Nephron (organoid): ENCODE measurements around the gene SNRNP200.

Experiments used
- H3K27ac Mint-ChIP-seq, 3 experiments: 2 replicates each; pipeline ENCODE4 v1.8.0; 2020; ENCODE audit warnings: mixed read lengths in 3 of 3, mild to moderate bottlenecking in 2 of 3, moderate library complexity in 1 of 3
- H3K27me3 Mint-ChIP-seq: 2 replicates; pipeline ENCODE4 v1.8.0; 2021; ENCODE audit warnings: low read depth, mild to moderate bottlenecking, moderate library complexity, mixed read lengths
- H3K36me3 Mint-ChIP-seq: 2 replicates; pipeline ENCODE4 v1.8.0; 2020; ENCODE audit warnings: low read depth, mixed read lengths
- H3K4me1 Mint-ChIP-seq: 2 replicates; pipeline ENCODE4 v1.8.0; 2020; ENCODE audit warnings: mixed read lengths
- H3K4me3 Mint-ChIP-seq, 3 experiments: 2 replicates each; pipeline ENCODE4 v1.8.0; 2020; ENCODE audit warnings: mild to moderate bottlenecking in 3 of 3, mixed read lengths in 3 of 3, moderate library complexity in 2 of 3
- H3K9me3 Mint-ChIP-seq: 2 replicates; pipeline ENCODE4 v1.8.0; 2020; ENCODE audit warnings: mixed read lengths
- CTCF ChIP-seq, 3 experiments: fragments of 200-600 bp; sonication (generic); IDR thresholded peaks; one replicate each; pipeline ENCODE4 v1.5.0; 2021; ENCODE audit warnings: antibody characterized with exemption in 3 of 3; ENCODE audit not compliant: unreplicated experiment in 3 of 3

The SNRNP200 gene

GRCh38 chr2:96245609-96246390 is 59.5 kb downstream of the SNRNP200 start:
- H3K27me3 Mint-ChIP-seq, result no peaks in the 10 kb centered on the region
- H3K36me3 Mint-ChIP-seq, result peaks cover 11% of the 10 kb centered on the region
- peaks cover 25% of the 10 kb centered on the region for H3K4me1 Mint-ChIP-seq
- TF ChIP-seq CTCF (IDR thresholded peaks at IDR 0.05; ENCODE audit: unreplicated experiment in 3 of 3), result no peak
- no peak overlapping the region for H3K4me3 Mint-ChIP-seq
- H3K27ac Mint-ChIP-seq, result no peak overlapping the region
- no peaks in the 10 kb centered on the region for H3K9me3 Mint-ChIP-seq

GRCh38 chr2:96243843-96244242 is 61.5 kb downstream of the SNRNP200 start:
- H3K27ac Mint-ChIP-seq, result no peak overlapping the region

GRCh38 chr2:96241900-96242611 is 63.3 kb downstream of the SNRNP200 start:
- Mint-ChIP-seq H3K27me3 (no peaks in the 10 kb centered on the region), H3K27ac (no peak overlapping the region), H3K4me3 (no peak overlapping the region), H3K36me3 (peaks cover 4% of the 10 kb centered on the region), H3K9me3 (no peaks in the 10 kb centered on the region), H3K4me1 (peaks cover 23% of the 10 kb centered on the region)
- TF ChIP-seq CTCF (IDR thresholded peaks at IDR 0.05; ENCODE audit: unreplicated experiment in 3 of 3), result no peak

More at GRCh38 chr2:96243843-96244242, 61.5 kb downstream of the SNRNP200 start:
- Mint-ChIP-seq H3K4me3 (no peak overlapping the region), H3K36me3 (peaks cover 4% of the 10 kb centered on the region), H3K9me3 (no peaks in the 10 kb centered on the region), H3K4me1 (peaks cover 23% of the 10 kb centered on the region), H3K27me3 (no peaks in the 10 kb centered on the region)
- TF ChIP-seq CTCF (IDR thresholded peaks at IDR 0.05; ENCODE audit: unreplicated experiment in 3 of 3), result no peak

- no peak for TF ChIP-seq CTCF (IDR thresholded peaks at IDR 0.05; ENCODE audit: unreplicated experiment in 3 of 3)
- H3K27ac Mint-ChIP-seq, result no peak overlapping the region
These were observed 64.1 kb downstream of the SNRNP200 start for GRCh38 chr2:96241227-96241626.

GRCh38 chr2:96240341-96241038 is 64.9 kb downstream of the SNRNP200 start:
- H3K9me3 Mint-ChIP-seq, result no peaks in the 10 kb centered on the region
- no peak overlapping the region for H3K27ac Mint-ChIP-seq
- peaks cover 19% of the 10 kb centered on the region for H3K4me1 Mint-ChIP-seq
- no peaks in the 10 kb centered on the region for H3K27me3 Mint-ChIP-seq
- no peaks in the 10 kb centered on the region for H3K36me3 Mint-ChIP-seq
- no peak for TF ChIP-seq CTCF (IDR thresholded peaks at IDR 0.05; ENCODE audit: unreplicated experiment in 3 of 3)
- no peak overlapping the region for H3K4me3 Mint-ChIP-seq

More at GRCh38 chr2:96241227-96241626, 64.1 kb downstream of the SNRNP200 start:
- Mint-ChIP-seq H3K9me3 (no peaks in the 10 kb centered on the region), H3K27me3 (no peaks in the 10 kb centered on the region), H3K4me3 (no peak overlapping the region), H3K4me1 (peaks cover 19% of the 10 kb centered on the region), H3K36me3 (peaks cover 4% of the 10 kb centered on the region)
